ENCODE measurements around the gene DLD. TPM values are rescaled to one million over a fixed set of nuclear protein-coding genes. Genes with fewer than 3 reads are reported as not detected.
"Not testable (repeated sequence)": the region's sequence is repeated elsewhere in the genome, so short reads cannot be mapped to it uniquely, and the experiment has no call there.

Gene DLD, protein sequence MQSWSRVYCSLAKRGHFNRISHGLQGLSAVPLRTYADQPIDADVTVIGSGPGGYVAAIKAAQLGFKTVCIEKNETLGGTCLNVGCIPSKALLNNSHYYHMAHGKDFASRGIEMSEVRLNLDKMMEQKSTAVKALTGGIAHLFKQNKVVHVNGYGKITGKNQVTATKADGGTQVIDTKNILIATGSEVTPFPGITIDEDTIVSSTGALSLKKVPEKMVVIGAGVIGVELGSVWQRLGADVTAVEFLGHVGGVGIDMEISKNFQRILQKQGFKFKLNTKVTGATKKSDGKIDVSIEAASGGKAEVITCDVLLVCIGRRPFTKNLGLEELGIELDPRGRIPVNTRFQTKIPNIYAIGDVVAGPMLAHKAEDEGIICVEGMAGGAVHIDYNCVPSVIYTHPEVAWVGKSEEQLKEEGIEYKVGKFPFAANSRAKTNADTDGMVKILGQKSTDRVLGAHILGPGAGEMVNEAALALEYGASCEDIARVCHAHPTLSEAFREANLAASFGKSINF
- 100 to 1,000 TPM; 119 to 183 TPM for total RNA-seq

GRCh38 chr7:107890962-107891635, at the start of gene DLD:
TSS of gene DLD (plus strand) at chr7:107891183. CDS start at chr7:107891251, 68 bp downstream.
- peak within 1 kb of the TSS; percentile 59 for H3K4me3 ChIP-seq
- peak within 1 kb of the TSS; percentile 89 to 95 for H3K9ac ChIP-seq (ENCODE audit: low read depth in 2 of 2, low read length in 2 of 2)
- intact Hi-C loops (cut with DNase I), result loop anchor here (10.0 kb wide), 1 partner anchor 326 kb away; the partner anchor contains the start of genes COG5 and DUS4L
- peak within 1 kb of the TSS; percentile 96 for H3K27ac ChIP-seq
- H3K9me3 ChIP-seq, result no peaks in the 10 kb centered on the region
- DNase-seq, result peak; percentile 95
- H3K36me3 ChIP-seq, result no peaks in the 10 kb centered on the region
- peaks cover 3% of the 10 kb centered on the region for H3K4me1 ChIP-seq
- no peak for TF ChIP-seq CTCF (IDR thresholded peaks at IDR 0.05)
- no peaks in the 10 kb centered on the region for H3K27me3 ChIP-seq

DNA sequence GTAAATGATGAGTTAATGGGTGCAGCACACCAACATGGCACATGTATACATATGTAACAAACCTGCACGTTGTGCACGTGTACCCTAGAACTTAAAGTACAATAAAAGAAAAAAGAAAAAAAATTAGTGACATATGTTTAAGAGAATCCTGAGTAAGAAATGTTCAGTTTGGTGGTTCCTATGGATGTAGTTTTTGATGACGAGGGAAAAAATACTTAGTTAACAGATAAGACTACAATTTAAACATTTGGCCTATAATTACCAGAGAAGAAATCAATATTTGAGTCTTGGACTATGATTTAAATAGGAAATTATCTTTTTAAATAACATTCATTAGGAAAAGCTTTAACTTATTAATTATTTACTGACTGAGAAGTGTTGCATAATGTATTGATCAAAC, 48.8 kb upstream of the DLD start:
- no peaks in the 10 kb centered on the region for H3K27me3 ChIP-seq
- no peak overlapping the region for H3K9ac ChIP-seq (ENCODE audit: low read depth in 2 of 2, low read length in 2 of 2)
- no peaks in the 10 kb centered on the region for H3K36me3 ChIP-seq
- no peaks in the 10 kb centered on the region for H3K4me1 ChIP-seq
- intact Hi-C loops (cut with DNase I), result no loop called here
- no peaks in the 10 kb centered on the region for H3K9me3 ChIP-seq
- H3K4me3 ChIP-seq, result no peak overlapping the region
- TF ChIP-seq CTCF (IDR thresholded peaks at IDR 0.05), result no peak
- DNase-seq, result no peak
- H3K27ac ChIP-seq, result no peak overlapping the region

GRCh38 chr7:107843184-107843583, 47.8 kb upstream of the DLD start:
- H3K4me3 ChIP-seq, result no peak overlapping the region
- no peak overlapping the region for H3K27ac ChIP-seq
- H3K36me3 ChIP-seq, result no peaks in the 10 kb centered on the region
- H3K9ac ChIP-seq (ENCODE audit: low read depth in 2 of 2, low read length in 2 of 2), result peak overlapping the region in 1 of 2 donors; percentile 59
- H3K27me3 ChIP-seq, result no peaks in the 10 kb centered on the region
- H3K4me1 ChIP-seq, result no peaks in the 10 kb centered on the region
- H3K9me3 ChIP-seq, result no peaks in the 10 kb centered on the region
- TF ChIP-seq CTCF (IDR thresholded peaks at IDR 0.05), result no peak
- intact Hi-C loops (cut with DNase I), result no loop called here
- DNase-seq, result peak; percentile 42

- Histone ChIP-seq H3K4me1 (no peaks in the 10 kb centered on the region), H3K4me3 (no peak overlapping the region), H3K9me3 (no peaks in the 10 kb centered on the region), H3K9ac (ENCODE audit: low read depth in 2 of 2, low read length in 2 of 2) (no peak overlapping the region), H3K27ac (no peak overlapping the region), H3K27me3 (no peaks in the 10 kb centered on the region), H3K36me3 (no peaks in the 10 kb centered on the region)
- intact Hi-C loops (cut with DNase I), result no loop called here
- DNase-seq, result no peak
- TF ChIP-seq CTCF (IDR thresholded peaks at IDR 0.05), result no peak
Observed at GRCh38 chr7:107846324-107846723, 44.7 kb upstream of the DLD start.

DNA sequence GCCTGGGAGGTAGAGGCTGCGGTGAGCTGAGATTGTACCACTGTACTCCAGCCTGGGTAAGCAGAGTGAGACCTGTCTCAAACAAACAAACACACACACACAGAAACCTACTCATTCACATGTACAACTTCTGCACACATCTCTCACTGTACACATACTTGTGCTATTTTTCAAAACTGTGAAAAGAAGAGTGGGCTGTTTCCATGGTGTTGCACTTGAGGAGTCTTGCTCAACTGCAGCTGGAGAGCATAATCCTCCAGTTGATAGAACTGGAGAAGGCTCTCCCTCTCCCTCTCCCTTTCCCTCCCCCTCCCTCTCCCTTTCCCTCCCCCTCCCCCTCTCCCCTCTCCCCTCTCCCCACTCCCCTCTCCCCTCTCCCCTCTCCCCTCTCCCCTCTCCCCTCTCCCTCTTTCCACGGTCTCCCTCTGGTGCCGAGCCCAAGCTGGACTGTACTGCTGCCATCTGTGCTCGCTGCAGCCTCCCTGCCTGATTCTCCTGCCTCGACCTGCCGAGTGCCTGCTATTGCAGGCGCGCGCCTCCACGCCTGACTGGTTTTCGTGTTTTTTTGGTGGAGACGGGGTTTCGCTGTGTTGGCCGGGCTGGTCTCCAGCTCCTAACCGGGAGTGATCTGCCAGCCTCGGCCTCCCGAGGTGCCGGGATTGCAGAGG, 43.7 kb upstream of the DLD start:
- Histone ChIP-seq H3K4me3 (no peak overlapping the region), H3K27ac (no peak overlapping the region), H3K4me1 (no peaks in the 10 kb centered on the region), H3K27me3 (no peaks in the 10 kb centered on the region), H3K9ac (ENCODE audit: low read depth in 2 of 2, low read length in 2 of 2) (no peak overlapping the region), H3K36me3 (no peaks in the 10 kb centered on the region), H3K9me3 (no peaks in the 10 kb centered on the region)
- intact Hi-C loops (cut with DNase I), result no loop called here
- TF ChIP-seq CTCF (IDR thresholded peaks at IDR 0.05), result no peak
- no peak for DNase-seq

- not testable (repeated sequence) for H3K27me3 ChIP-seq, H3K4me1 ChIP-seq
Observed at GRCh38 chr7:107847836-107848175, 43.2 kb upstream of the DLD start.

GRCh38 chr7:107848211-107848610, 42.8 kb upstream of the DLD start:
- intact Hi-C loops (cut with DNase I), result not testable (repeated sequence)

More at GRCh38 chr7:107847836-107848175, 43.2 kb upstream of the DLD start:
- H3K9ac ChIP-seq (ENCODE audit: low read depth in 2 of 2, low read length in 2 of 2); H3K27ac ChIP-seq; H3K4me3 ChIP-seq; DNase-seq; H3K36me3 ChIP-seq; intact Hi-C loops (cut with DNase I); H3K9me3 ChIP-seq: not testable (repeated sequence)

More at GRCh38 chr7:107848211-107848610, 42.8 kb upstream of the DLD start:
- not testable (repeated sequence) for H3K27ac ChIP-seq; H3K36me3 ChIP-seq; H3K4me1 ChIP-seq; H3K9me3 ChIP-seq; H3K27me3 ChIP-seq; H3K9ac ChIP-seq (ENCODE audit: low read depth in 2 of 2, low read length in 2 of 2); H3K4me3 ChIP-seq; DNase-seq
